ENCODE data around the gene DTL.

DTL gene

DNA sequence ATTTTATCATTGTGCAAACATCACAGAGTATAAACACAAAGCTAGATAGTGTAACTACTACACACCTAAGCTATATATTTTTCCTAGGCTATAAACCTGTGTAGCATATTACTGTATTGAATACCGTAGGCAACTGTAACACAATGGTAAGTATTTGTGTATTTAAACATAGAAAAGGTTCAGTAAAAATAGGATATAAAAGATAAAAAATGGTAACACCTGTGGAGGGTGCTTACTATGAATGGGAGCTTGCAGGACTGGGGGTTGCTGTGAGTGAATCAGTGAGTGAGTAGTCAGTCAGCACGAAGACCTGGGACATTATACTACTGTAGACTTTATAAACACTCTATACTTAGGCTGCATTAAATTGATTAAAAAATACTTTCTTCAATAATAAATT is 4.1 kb downstream of the DTL start:
- DNase-seq = no peak

DNA sequence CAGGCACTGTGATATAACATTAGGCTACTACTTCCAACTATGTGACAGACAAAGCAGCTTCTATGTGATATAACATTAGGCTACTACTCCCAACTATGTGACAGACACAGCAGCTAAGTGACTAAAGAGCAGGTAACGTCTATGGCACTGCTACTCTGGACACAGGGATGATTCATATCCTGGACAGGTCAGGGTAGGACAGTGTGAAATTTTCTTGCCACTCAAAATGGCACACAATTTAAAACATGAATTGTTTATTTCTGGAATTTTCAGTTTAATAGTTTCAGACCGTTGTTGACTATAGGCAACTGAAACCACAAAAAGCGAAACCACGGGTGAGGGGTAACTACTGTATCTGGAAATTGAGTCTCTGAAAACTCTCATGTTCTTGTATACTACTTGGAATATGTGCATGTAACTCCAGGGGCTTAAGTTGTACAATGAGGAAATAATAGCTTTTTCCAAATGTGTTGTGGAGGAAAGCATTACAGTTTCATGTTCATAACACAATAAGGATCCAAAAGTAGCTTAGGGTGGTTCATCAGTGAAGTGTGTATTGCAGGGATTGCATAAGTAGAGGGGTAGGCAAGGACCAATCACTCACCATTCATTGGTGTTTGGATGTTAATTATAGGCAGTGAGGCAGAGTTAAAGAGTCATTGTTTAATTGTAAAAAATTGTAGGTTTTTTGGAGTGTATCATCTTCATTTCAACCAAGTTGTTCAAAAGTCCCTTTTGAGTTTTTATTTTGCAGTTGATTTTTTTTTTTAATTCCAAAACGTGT is 5.3 kb downstream of the DTL start:
- peak; percentile 20 for DNase-seq

GRCh38 chr1:212042436-212042835 is 6.9 kb downstream of the DTL start:
- no peak for DNase-seq

GRCh38 chr1:212044851-212045250 is 9.3 kb downstream of the DTL start:
- no peak for DNase-seq

- no peak for DNase-seq
These were observed 10.4 kb downstream of the DTL start for GRCh38 chr1:212045981-212046380.

DNA sequence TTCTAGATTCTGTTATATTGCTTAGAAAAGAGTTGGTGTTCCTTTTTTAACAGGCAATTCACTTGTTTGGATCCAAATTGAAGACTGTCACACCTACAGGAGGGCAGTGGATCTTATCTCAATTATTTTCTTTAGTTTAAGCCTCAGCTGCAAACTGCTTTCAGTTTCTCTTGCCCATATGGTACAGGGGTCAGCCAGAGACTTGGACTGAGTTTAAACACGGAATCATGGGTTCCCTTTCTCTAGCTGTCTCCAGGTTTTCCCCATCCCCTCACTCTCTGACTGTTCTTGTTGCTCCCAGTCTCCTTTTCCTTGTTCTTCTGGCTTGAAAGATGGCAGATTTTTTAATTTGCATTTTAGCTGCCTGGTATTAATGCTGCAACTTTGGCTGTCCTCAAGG is 18.4 kb downstream of the DTL start:
- DNase-seq = no peak

DNA sequence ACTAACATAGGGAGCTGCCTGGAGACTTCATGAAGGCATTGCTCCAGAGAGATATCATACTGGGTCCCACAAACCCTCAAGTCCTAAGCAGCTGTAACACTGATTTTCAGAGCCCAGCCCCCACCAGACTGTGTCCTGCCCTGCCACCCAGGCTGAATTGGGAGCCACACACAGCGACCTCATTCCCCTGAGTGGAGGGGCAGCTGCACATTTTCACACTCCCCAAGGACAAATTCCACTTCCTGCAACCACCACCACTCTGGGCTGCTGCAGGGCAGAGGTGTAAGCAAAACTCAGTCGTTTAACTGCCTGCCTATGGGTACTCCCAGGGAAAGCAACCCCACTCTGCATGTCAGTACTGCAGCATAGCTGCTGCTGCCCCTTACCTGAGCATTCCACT is 19.8 kb downstream of the DTL start:
- no peak for DNase-seq

DNA sequence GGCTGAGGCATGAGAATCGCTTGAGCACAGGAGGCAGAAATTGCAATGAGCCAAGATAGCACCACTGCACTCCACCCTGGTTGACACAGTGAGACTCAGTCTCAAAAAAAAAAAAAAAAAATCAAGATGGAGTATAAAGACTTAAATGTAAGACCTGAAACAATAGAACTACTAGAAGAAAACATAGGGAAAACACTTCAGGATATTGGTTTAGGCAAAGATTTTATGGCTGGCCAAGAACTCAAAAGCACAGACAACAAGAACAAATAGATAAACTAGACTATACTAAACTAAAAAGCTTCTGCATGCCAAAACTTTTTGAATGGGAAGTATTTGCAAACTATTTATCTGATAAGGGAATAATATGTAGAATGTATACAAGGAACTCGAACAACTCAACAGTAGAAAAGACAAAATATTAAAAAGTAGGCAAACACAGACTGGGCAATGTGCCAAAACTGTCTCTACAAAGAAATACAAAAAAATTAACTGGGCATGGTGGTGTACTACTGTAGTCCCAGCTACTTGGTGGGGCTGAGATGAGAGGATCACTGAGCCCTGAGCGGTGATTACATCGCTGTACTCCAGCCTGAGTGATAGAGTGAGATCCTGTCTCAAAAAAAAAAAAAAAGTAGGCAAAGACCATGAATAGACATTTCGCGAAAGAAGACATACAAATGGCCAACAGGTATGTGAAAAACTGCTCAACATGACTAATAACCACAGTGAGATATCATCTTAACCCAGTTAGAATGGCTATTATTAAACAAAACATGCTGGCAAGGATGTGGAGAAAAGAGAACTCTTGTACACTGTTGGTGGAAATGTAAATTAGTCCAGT is 25.3 kb downstream of the DTL start:
- no peak for DNase-seq

DNA sequence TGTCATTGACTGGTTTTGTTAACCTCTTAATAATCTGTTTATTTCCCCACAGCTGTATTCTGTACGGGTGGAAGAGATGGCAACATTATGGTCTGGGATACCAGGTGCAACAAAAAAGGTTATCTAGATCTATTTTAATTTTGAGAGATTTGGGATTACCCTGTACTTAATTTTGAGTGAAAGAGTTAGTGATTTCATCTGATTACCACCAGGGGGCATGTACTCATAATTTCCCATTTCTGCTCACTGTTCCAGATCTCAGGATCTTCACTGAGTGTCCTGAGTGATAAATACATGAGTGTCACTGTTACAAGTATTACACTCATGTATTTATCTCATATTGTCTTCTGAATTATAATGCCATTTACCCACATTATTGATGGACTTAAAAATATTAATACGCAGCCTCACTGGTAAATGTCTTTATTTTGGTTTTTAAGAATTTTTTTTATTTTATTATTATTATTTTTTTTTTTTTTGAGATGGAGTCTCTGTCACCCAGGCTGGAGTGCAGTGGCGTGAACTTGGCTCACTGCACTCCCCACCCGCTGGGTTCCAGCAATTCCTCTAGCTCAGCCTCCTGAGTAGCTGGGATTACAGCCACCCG is 27.4 kb downstream of the DTL start:
- peak; percentile 36 for DNase-seq

- DNase-seq = no peak
These were observed 32.2 kb downstream of the DTL start for GRCh38 chr1:212067787-212068186.

- DNase-seq = peak; percentile 10
These were observed 35.3 kb downstream of the DTL start for GRCh38 chr1:212070720-212071302.

DNA sequence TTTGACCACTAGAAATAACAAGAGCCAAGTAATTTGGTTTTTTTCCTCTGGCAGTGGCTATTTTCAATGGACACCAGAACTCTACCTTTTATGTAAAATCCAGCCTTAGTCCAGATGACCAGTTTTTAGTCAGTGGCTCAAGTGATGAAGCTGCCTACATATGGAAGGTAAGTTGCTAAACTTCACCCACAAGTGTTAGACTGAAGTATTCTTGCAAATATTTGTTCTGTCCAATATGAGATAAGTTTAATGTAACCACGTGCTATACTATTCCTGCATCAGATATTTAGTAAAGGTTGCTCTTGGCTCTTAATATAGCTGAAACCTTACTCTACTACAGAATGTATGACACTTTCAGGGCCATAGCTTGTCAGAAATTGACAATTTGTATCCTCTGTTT is 36.5 kb downstream of the DTL start:
- DNase-seq = no peak

DNA sequence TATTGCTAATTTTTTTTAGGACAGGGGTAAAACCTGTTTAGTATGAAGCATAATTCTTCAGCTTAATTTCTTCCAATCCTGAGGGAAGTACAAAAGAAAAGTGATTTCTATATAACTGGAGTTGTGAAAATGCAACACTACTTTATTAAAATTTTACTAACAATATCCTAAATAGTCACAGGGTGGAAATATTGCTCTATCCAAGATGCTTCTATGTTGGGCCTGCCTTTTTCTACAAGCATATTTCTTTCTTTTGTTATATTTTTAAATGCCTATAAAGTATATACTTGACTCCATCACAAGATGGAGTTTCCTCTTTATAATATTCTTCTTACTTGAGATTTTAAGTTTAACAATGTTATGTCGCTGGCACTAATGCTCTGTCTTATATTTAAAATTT is 37.9 kb downstream of the DTL start:
- no peak for DNase-seq

DNA sequence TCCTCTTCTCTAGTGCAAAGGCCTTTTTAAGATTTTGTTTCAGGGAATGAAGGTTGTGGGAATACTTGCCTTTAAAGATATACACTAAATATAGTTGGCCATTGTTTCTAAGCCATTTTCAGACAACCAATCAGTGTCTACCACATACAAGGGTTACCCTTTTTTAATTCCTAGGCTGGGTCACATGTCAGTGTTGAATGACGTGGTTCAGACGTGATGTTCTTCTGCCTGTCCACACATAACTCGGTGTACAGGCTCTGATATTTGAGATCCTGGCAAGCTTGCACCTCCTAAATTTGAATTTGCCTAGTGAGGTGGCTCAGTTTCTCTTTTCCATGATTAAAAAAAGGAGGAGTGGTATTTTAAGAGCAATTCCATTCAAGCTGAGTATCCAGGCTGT is 38.8 kb downstream of the DTL start:
- DNase-seq = no peak

DNA sequence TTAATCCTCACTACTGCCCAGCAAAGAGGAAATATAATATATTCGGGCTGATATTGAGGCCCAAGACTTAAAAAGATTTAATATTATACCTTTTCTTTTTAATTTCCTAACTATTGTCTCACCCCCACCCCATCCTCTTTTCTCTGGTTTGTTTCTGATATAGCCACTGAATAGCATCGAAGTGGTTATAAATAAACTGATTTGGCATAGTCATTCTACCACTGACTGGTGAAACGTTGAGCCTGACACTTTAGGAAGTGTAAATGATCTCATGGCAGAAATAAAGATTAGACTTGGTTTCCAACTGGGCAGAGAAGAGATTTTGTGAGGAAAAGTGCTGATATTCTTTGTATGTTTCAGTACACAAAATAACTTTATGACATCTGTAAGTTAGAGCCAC is 39.3 kb downstream of the DTL start:
- DNase-seq = no peak

DNA sequence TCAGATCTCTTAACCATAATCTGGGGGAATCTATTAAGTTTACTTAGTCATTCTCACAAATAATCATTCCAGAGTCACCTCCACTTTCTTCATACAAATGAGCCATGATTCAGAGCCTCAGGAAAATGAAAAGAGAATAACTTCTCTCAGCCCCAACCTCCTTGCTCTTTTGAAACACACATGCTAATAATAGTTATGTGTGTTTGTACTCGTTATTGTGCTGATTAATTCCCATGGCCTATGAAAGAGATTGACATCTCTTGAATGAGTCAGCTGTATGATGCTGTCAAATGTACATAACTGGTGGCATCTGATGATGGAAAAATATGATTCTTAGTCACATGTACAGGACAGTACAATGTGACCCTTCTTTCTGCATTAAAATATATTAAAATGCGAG is 41.5 kb downstream of the DTL start:
- DNase-seq = no peak

DNA sequence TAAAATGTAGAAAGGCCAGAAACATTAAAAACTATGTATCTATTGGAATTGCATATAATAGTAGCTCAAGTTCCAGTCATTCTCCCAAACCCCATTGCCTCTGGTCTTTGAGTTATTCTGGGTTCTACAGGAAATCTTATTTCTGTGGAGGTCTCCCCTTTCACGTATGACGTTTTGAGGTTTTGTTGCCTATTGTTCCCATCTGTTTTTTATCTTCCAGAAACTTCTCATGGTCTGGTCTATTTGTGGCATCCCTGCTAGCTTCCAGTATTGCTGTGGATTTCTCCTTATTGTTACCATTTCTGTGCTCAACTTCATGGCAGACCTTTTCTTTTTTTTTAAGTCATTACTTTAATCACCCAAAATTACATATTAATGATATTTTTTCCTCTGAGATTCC is 43.3 kb downstream of the DTL start:
- no peak for DNase-seq

- no peak for DNase-seq
These were observed 47.3 kb downstream of the DTL start for GRCh38 chr1:212082765-212083406.

DNA sequence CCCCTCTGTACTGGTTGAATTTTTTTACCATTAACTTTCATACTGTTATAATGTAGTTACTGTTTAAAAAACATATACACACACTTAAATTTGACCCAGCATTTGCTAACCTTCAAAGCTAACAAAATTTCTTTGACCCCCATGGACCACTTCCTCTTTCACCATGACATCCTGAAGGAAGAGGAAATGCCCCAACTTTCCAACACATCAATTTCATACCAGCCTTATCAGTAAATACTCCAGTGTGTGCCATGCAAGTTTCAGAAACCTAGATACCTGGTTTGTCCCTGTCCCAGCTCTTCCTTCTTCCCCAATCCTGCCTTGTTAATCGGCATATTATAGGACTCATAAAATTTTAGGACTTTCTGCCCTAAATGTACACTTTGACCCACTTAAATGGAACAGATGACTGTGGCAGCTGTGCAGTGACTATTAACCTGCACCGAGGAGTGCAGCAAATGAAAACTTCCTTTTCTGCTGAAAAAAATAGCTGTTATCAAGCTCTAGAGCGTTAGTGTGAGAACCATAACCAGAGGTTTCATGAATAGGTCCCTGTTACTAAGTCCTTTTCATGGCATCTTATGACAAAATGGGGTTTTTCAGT is 54.1 kb downstream of the DTL start:
- DNase-seq = no peak

- no peak for DNase-seq
These were observed 56.0 kb downstream of the DTL start for GRCh38 chr1:212091438-212092121.

DNA sequence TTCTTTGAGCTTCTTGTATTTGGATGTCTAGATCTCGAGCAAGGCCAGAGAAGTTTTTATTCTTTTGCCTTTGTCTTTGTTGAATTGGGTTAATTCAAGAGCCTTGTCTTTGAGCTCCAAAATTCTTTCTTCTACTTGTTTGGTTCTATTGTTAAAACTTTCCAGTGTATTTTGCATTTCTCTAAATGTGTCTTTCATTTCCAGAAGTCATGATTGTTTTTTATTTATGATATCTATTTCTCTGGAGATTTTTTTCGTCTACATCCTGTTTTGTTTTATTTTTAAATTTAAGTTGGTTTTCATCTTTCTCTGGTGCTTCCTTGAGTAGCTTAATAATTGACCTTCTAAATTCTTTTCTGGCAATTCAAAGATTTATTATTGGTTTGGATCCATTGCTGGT is 61.8 kb downstream of the DTL start:
- no peak for DNase-seq

GRCh38 chr1:212098310-212098709 is 62.8 kb downstream of the DTL start:
- no peak for DNase-seq

All from activated CD4-positive, alpha-beta T cell treated with anti-CD3 and anti-CD28 coated beads, Interleukin-2, amount 50 U/mL, for 16 hours (primary cell).